ENCODE measurements around the gene L1TD1. TPM values are rescaled to one million over a fixed set of nuclear protein-coding genes. Genes with fewer than 3 reads are reported as not detected.
"Not testable (repeated sequence)": the region's sequence is repeated elsewhere in the genome, so short reads cannot be mapped to it uniquely, and the experiment has no call there.

L1TD1 gene
- total and polyA plus RNA-seq, 4 donors, result 0.28 to 2.0 (median 0.61) TPM

GRCh38 chr1:62238507-62238906 lies 43.9 kb downstream of the L1TD1 start:
- no peak overlapping the region for H3K27ac ChIP-seq (ENCODE audit: low read depth in 1 of 2, low read length in 1 of 2)
- no peak overlapping the region for H3K4me3 ChIP-seq
- H3K9ac ChIP-seq (ENCODE audit: insufficient read depth in 1 of 2, low read length in 2 of 2), result no peak overlapping the region
- DNase-seq, result no peak
- H3K36me3 ChIP-seq (ENCODE audit: control insufficient read depth in 4 of 4, insufficient read depth in 4 of 4, low read length in 4 of 4), result no peaks in the 10 kb centered on the region
- TF ChIP-seq CTCF (IDR thresholded peaks at IDR 0.05; ENCODE audit: control extremely low read depth, extremely low read depth), result no peak
- no peaks in the 10 kb centered on the region for H3K27me3 ChIP-seq (ENCODE audit: control insufficient read depth in 3 of 3, insufficient read depth in 3 of 3, low read length in 2 of 3)
- peaks cover 0 to 14% (median 2%) of the 10 kb centered on the region in 5 donors for H3K4me1 ChIP-seq (ENCODE audit: control insufficient read depth in 5 of 5, insufficient read depth in 5 of 5, low read length in 5 of 5)
- 95 to 96% methylated on average over 9 of the region's 9 CpGs for WGBS, 2 donors
- H3K9me3 ChIP-seq (ENCODE audit: control insufficient read depth in 4 of 4, insufficient read depth in 3 of 4, low read length in 3 of 4), result no peaks in the 10 kb centered on the region
- ATAC-seq (ENCODE audit: insufficient read depth, low FRiP score), result no peak

GRCh38 chr1:62239652-62240403 lies 45.2 kb downstream of the L1TD1 start:
- H3K27ac ChIP-seq (ENCODE audit: low read depth in 1 of 2, low read length in 1 of 2); H3K36me3 ChIP-seq (ENCODE audit: control insufficient read depth in 4 of 4, insufficient read depth in 4 of 4, low read length in 4 of 4); ATAC-seq (ENCODE audit: insufficient read depth, low FRiP score); H3K27me3 ChIP-seq (ENCODE audit: control insufficient read depth in 3 of 3, insufficient read depth in 3 of 3, low read length in 2 of 3); DNase-seq; H3K9me3 ChIP-seq (ENCODE audit: control insufficient read depth in 4 of 4, insufficient read depth in 3 of 4, low read length in 3 of 4); H3K4me3 ChIP-seq; H3K9ac ChIP-seq (ENCODE audit: insufficient read depth in 1 of 2, low read length in 2 of 2): not testable (repeated sequence)
- WGBS, 2 donors, result 92 to 96% methylated on average over 3 of the region's 3 CpGs
- H3K4me1 ChIP-seq (ENCODE audit: control insufficient read depth in 5 of 5, insufficient read depth in 5 of 5, low read length in 5 of 5), result peaks cover 0 to 14% (median 2%) of the 10 kb centered on the region in 5 donors

GRCh38 chr1:62240651-62241370 lies 46.2 kb downstream of the L1TD1 start:
- DNase-seq (peak; percentile 18 to 50 (median 29)), ATAC-seq (ENCODE audit: insufficient read depth, low FRiP score) (no peak)
- Histone ChIP-seq H3K9ac (ENCODE audit: insufficient read depth in 1 of 2, low read length in 2 of 2) (peak overlapping the region in 1 of 2 donors; percentile 39), H3K36me3 (ENCODE audit: control insufficient read depth in 4 of 4, insufficient read depth in 4 of 4, low read length in 4 of 4) (peaks cover 0 to 3% (median 0%) of the 10 kb centered on the region in 4 donors), H3K9me3 (ENCODE audit: control insufficient read depth in 4 of 4, insufficient read depth in 3 of 4, low read length in 3 of 4) (peaks cover 0 to 1% (median 0%) of the 10 kb centered on the region in 4 donors), H3K27me3 (ENCODE audit: control insufficient read depth in 3 of 3, insufficient read depth in 3 of 3, low read length in 2 of 3) (no peaks in the 10 kb centered on the region), H3K4me1 (ENCODE audit: control insufficient read depth in 5 of 5, insufficient read depth in 5 of 5, low read length in 5 of 5) (peaks cover 0 to 14% (median 2%) of the 10 kb centered on the region in 5 donors), H3K27ac (ENCODE audit: low read depth in 1 of 2, low read length in 1 of 2) (no peak overlapping the region), H3K4me3 (no peak overlapping the region)
- no peak for TF ChIP-seq CTCF (IDR thresholded peaks at IDR 0.05; ENCODE audit: control extremely low read depth, extremely low read depth)
- WGBS, 2 donors, result 59 to 62% methylated on average over 9 of the region's 9 CpGs

Measured in lung (tissue), 12 donors.